Panc1 (cell line): ENCODE measurements around the gene AMZ1.
"Not testable (repeated sequence)": the region's sequence is repeated elsewhere in the genome, so short reads cannot be mapped to it uniquely, and the experiment has no call there.

ENCODE experiments used
- CTCF ChIP-seq: fragments of 450-650 bp; IDR thresholded peaks from 2 replicates; pipeline ENCODE4 v1.5.1; 2017; ENCODE audit warnings: mild to moderate bottlenecking
- POLR2AphosphoS5 ChIP-seq: IDR thresholded peaks from 2 replicates; pipeline ENCODE4 v1.6.1; 2012; ENCODE audit warnings: mild to moderate bottlenecking, low read depth, low read length, moderate library complexity

- TF ChIP-seq CTCF, POLR2AphosphoS5: not testable (repeated sequence)
Measured at GRCh38 chr7:2679135-2680127, 8.6 kb upstream of the AMZ1 start.
